NCI-H345 (cell line): ENCODE results near the gene NDUFA3.

ENCODE experiments used
- DNase-seq: peaks from one replicate; lab custom pipeline; 2025; lab: John Stamatoyannopoulos, UW

NDUFA3 gene

GRCh38 chr19:54107876-54108490 is 5.3 kb downstream of the NDUFA3 start:
- DNase-seq = no peak

- no peak for DNase-seq
Measured at GRCh38 chr19:54108496-54108895, 5.8 kb downstream of the NDUFA3 start.

GRCh38 chr19:54109651-54110050 is 7.0 kb downstream of the NDUFA3 start:
- no peak for DNase-seq

GRCh38 chr19:54114340-54115108 is 11.9 kb downstream of the NDUFA3 start:
- DNase-seq = no peak

- peak; percentile 96 for DNase-seq
Measured at GRCh38 chr19:54115109-54116063, 12.7 kb downstream of the NDUFA3 start, which contains the start of the genes PRPF31 and TFPT. Gene PRPF31, plus strand, starts transcription at chr19:54115754. Its CDS starts 2,525 bp downstream, at chr19:54118279. Gene TFPT, minus strand, starts transcription at chr19:54115657. Its CDS starts 388 bp downstream, at chr19:54115269.

GRCh38 chr19:54121259-54121658 is 18.6 kb downstream of the NDUFA3 start:
- no peak for DNase-seq

GRCh38 chr19:54123682-54124081 is 21.0 kb downstream of the NDUFA3 start:
- DNase-seq = no peak

- no peak for DNase-seq
Measured at GRCh38 chr19:54124393-54124792, 21.7 kb downstream of the NDUFA3 start.

- no peak for DNase-seq
Measured at GRCh38 chr19:54125713-54126112, 23.1 kb downstream of the NDUFA3 start.

- no peak for DNase-seq
Measured at GRCh38 chr19:54127688-54128440, 25.2 kb downstream of the NDUFA3 start.

GRCh38 chr19:54128441-54128725 is 25.7 kb downstream of the NDUFA3 start:
- DNase-seq = no peak

GRCh38 chr19:54128796-54129616 is 26.4 kb downstream of the NDUFA3 start:
- DNase-seq = no peak

GRCh38 chr19:54129617-54129996 is 27.0 kb downstream of the NDUFA3 start:
- DNase-seq = no peak

GRCh38 chr19:54133312-54133956 is 30.8 kb downstream of the NDUFA3 start:
- peak; percentile 86 for DNase-seq

- peak; percentile 27 for DNase-seq
Measured at GRCh38 chr19:54133957-54134590, 31.4 kb downstream of the NDUFA3 start.

- DNase-seq = no peak
Measured at GRCh38 chr19:54136086-54136863, 33.6 kb downstream of the NDUFA3 start.

- DNase-seq = peak; percentile 100
Measured at GRCh38 chr19:54136864-54137698, 34.4 kb downstream of the NDUFA3 start.
